ENCODE results near the gene ATXN1.

ATXN1 gene

GRCh38 chr6:16596616-16597331 is 164.5 kb downstream of the ATXN1 start:
- DNase-seq: no peak

- DNase-seq: no peak
Measured at GRCh38 chr6:16595514-16596120, 165.6 kb downstream of the ATXN1 start.

GRCh38 chr6:16594849-16595248 is 166.4 kb downstream of the ATXN1 start:
- DNase-seq: peak; percentile 23

GRCh38 chr6:16592223-16592911 is 168.9 kb downstream of the ATXN1 start:
- no peak for DNase-seq

GRCh38 chr6:16591396-16592222 is 169.7 kb downstream of the ATXN1 start:
- DNase-seq: no peak

- peak; percentile 64 for DNase-seq
Measured at GRCh38 chr6:16585805-16586204, 175.5 kb downstream of the ATXN1 start.

- DNase-seq: no peak
Measured at GRCh38 chr6:16583144-16583762, 178.0 kb downstream of the ATXN1 start.

- no peak for DNase-seq
Measured at GRCh38 chr6:16582446-16583143, 178.7 kb downstream of the ATXN1 start.

GRCh38 chr6:16578695-16579285 is 182.5 kb downstream of the ATXN1 start:
- DNase-seq: no peak

- DNase-seq: no peak
Measured at GRCh38 chr6:16576451-16577368, 184.6 kb downstream of the ATXN1 start.

GRCh38 chr6:16575655-16576054 is 185.6 kb downstream of the ATXN1 start:
- DNase-seq: no peak

GRCh38 chr6:16572943-16573342 is 188.3 kb downstream of the ATXN1 start:
- DNase-seq: no peak

- no peak for DNase-seq
Measured at GRCh38 chr6:16572317-16572716, 188.9 kb downstream of the ATXN1 start.

- DNase-seq: no peak
Measured at GRCh38 chr6:16570946-16571345, 190.3 kb downstream of the ATXN1 start.

GRCh38 chr6:16570221-16570553 is 191.1 kb downstream of the ATXN1 start:
- no peak for DNase-seq

GRCh38 chr6:16568128-16568527 is 193.1 kb downstream of the ATXN1 start:
- no peak for DNase-seq

GRCh38 chr6:16567071-16567470 is 194.2 kb downstream of the ATXN1 start:
- DNase-seq: no peak

- no peak for DNase-seq
Measured at GRCh38 chr6:16564436-16564835, 196.8 kb downstream of the ATXN1 start.

- DNase-seq: no peak
Measured at GRCh38 chr6:16563628-16564240, 197.5 kb downstream of the ATXN1 start.

- DNase-seq: no peak
Measured at GRCh38 chr6:16562498-16562897, 198.8 kb downstream of the ATXN1 start.
